ENCODE measurements around the gene CD40.

- TF ChIP-seq CTCF (conservative IDR thresholded peaks at IDR 0.05 in 1 of 2, IDR thresholded peaks at IDR 0.05 in 1 of 2; ENCODE audit: low read depth in 1 of 2, low read length in 2 of 2) (no peak), EZH2 (IDR thresholded peaks at IDR 0.05; ENCODE audit: low read length, missing control alignments) (no peak)
These were observed 54.9 kb downstream of the CD40 start for GRCh38 chr20:46172961-46173536.
